ENCODE data around the gene KCNMB4.

DNA sequence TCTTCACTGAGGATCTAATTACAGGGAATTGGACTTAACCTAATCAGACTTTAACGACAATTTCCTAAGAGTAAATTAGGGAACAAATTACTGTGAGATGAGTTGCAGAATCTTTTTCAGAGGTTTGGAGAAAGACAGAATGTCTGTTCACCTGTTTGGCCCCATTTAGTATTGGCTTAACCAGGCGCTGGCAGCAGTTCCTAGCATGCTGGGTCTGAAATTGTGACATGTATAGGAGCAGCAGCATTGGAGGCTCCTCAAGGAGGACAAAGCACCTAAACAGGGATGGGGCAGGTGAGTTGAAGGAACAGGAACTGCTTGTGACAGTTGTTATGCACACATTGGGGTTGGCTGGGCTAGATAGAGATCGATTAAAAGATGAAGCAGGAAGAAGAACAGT lies 51.0 kb downstream of the KCNMB4 start:
- TF ChIP-seq, protein P1, sequence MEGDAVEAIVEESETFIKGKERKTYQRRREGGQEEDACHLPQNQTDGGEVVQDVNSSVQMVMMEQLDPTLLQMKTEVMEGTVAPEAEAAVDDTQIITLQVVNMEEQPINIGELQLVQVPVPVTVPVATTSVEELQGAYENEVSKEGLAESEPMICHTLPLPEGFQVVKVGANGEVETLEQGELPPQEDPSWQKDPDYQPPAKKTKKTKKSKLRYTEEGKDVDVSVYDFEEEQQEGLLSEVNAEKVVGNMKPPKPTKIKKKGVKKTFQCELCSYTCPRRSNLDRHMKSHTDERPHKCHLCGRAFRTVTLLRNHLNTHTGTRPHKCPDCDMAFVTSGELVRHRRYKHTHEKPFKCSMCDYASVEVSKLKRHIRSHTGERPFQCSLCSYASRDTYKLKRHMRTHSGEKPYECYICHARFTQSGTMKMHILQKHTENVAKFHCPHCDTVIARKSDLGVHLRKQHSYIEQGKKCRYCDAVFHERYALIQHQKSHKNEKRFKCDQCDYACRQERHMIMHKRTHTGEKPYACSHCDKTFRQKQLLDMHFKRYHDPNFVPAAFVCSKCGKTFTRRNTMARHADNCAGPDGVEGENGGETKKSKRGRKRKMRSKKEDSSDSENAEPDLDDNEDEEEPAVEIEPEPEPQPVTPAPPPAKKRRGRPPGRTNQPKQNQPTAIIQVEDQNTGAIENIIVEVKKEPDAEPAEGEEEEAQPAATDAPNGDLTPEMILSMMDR (IDR thresholded peaks at IDR 0.05; ENCODE audit: low read depth, low read length): no peak
- no peak for TF ChIP-seq POLR2A (IDR thresholded peaks at IDR 0.05; ENCODE audit: extremely low read depth, insufficient read length)
